Activated T-helper 17 cell treated with anti-CD3 and anti-CD28 coated beads, Interleukin-2, amount 50 U/mL, for 72 hours (primary cell): ENCODE results near the gene INTS1. TPM values are rescaled to one million over a fixed set of nuclear protein-coding genes. Genes with fewer than 3 reads are reported as not detected.

Source experiments
- ATAC-seq: fragments of 150-1000 bp; cut with Tn5 transposase; replicated peaks from 2 replicates; pipeline ENCODE4 v1.10.0; 2021; ENCODE audit warnings: mild to moderate bottlenecking, moderate library complexity
- H3K27ac Mint-ChIP-seq: one replicate; pipeline ENCODE4 v1.8.0; 2022; ENCODE audit warnings: mixed read lengths
- H3K27me3 Mint-ChIP-seq: one replicate; pipeline ENCODE4 v1.8.0; 2022; ENCODE audit warnings: mixed read lengths
- H3K36me3 Mint-ChIP-seq: one replicate; pipeline ENCODE4 v1.8.0; 2022; ENCODE audit warnings: low read depth, mild to moderate bottlenecking, mixed read lengths
- H3K4me1 Mint-ChIP-seq: one replicate; pipeline ENCODE4 v1.8.0; 2022; ENCODE audit warnings: mixed read lengths
- H3K4me3 Mint-ChIP-seq: one replicate; pipeline ENCODE4 v1.8.0; 2022; ENCODE audit warnings: mild to moderate bottlenecking, mixed read lengths
- H3K9me3 Mint-ChIP-seq: one replicate; pipeline ENCODE4 v1.8.0; 2022; ENCODE audit warnings: mixed read lengths
- total RNA-seq, 2 donors: library from RNA; stranded (reverse); gene quantifications; one replicate each; pipeline ENCODE4 v1.2.3, GENCODE V29; 2022

INTS1 gene
- total RNA-seq, 2 donors from 2014 or later = 116 to 147 TPM

DNA sequence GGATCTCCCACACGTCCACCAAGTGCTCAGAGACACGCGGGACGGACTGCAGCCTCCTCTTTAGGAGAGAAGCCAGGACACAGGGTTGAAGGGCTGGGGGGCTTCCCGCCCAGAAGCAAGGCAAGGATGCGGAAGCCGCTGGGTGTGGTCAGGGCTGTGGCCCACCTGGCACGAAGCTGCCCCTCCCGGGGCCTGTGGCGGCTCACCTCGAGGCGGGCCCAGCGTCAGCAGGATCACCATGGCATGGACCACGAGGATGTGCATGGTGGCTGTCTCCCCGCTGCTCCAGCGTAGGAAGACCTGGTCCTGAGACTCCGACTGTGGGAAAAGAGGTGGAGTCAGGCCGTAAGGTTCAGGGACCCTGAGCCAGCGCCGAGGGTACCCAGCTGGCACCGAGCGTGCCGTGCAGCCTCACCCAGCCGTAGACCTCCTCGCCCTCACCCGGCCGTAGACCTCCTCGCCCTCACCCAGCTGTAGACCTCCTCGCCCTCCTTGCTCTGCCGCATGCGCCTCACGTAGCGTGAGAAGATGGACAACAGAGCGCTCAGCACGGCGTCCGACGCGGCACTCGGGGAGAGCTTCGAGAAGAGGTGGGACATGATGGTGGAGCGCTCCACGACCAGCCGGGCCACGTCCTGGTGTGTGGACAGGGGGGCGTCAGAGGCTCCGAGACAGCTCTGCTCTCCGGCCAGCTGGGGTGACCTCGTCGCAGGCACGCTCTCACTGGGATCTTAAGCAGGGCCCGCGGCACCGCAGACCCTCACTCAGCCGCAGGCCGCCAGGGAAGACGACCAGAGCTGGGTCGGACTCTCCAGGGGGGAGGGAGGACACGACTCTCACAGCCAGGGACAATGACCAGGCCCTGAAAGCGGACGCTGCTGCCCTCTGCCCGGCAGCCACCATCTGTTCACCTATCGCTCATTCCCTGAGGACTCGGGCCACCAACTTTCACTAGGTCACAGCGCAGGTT lies 20.4 kb downstream of the INTS1 start:
- no peaks in the 10 kb centered on the region for H3K27me3 Mint-ChIP-seq
- ATAC-seq = no peak
- H3K4me1 Mint-ChIP-seq = peaks cover 4% of the 10 kb centered on the region
- H3K9me3 Mint-ChIP-seq = no peaks in the 10 kb centered on the region
- H3K36me3 Mint-ChIP-seq = peaks cover 41% of the 10 kb centered on the region
- H3K27ac Mint-ChIP-seq = no peak overlapping the region
- H3K4me3 Mint-ChIP-seq = no peak overlapping the region

GRCh38 chr7:1483079-1483478 lies 21.1 kb downstream of the INTS1 start:
- H3K4me1 Mint-ChIP-seq = no peaks in the 10 kb centered on the region
- H3K36me3 Mint-ChIP-seq = peaks cover 34% of the 10 kb centered on the region
- H3K27ac Mint-ChIP-seq = no peak overlapping the region

DNA sequence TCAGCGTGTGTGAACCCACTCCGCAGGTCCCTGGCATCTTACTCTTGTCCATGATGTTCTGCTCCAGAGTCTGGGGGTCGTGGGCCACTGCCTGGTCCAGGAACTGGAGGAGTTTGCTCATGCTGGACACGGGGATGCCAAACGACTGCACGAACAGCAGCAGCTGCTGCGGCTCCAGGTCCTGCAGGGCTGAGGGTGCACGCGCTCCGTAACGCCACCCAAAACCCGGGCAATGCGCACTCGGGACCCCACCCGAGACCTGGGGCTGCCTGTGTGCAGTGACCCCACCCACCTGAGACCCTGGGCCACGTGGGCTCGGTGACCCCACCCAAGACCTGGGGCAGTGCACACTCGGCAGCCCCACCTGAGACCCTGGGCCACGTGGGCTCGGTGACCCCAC lies 22.9 kb downstream of the INTS1 start:
- H3K27ac Mint-ChIP-seq = no peak overlapping the region
- H3K36me3 Mint-ChIP-seq = peaks cover 30% of the 10 kb centered on the region
- no peak overlapping the region for H3K4me3 Mint-ChIP-seq
- H3K9me3 Mint-ChIP-seq = no peaks in the 10 kb centered on the region
- no peaks in the 10 kb centered on the region for H3K27me3 Mint-ChIP-seq
- no peak for ATAC-seq
- H3K4me1 Mint-ChIP-seq = no peaks in the 10 kb centered on the region

More at GRCh38 chr7:1483079-1483478, 21.1 kb downstream of the INTS1 start:
- Mint-ChIP-seq H3K4me3 (no peak overlapping the region), H3K27me3 (no peaks in the 10 kb centered on the region), H3K9me3 (no peaks in the 10 kb centered on the region)
- ATAC-seq = no peak

GRCh38 chr7:1480670-1481069 lies 23.5 kb downstream of the INTS1 start:
- Mint-ChIP-seq H3K36me3 (peaks cover 24% of the 10 kb centered on the region), H3K4me3 (no peak overlapping the region), H3K4me1 (no peaks in the 10 kb centered on the region), H3K9me3 (no peaks in the 10 kb centered on the region), H3K27ac (no peak overlapping the region), H3K27me3 (no peaks in the 10 kb centered on the region)
- no peak for ATAC-seq

GRCh38 chr7:1479287-1479686 lies 24.9 kb downstream of the INTS1 start:
- H3K9me3 Mint-ChIP-seq = no peaks in the 10 kb centered on the region
- no peaks in the 10 kb centered on the region for H3K4me1 Mint-ChIP-seq
- no peak for ATAC-seq
- H3K4me3 Mint-ChIP-seq = no peak overlapping the region
- no peaks in the 10 kb centered on the region for H3K27me3 Mint-ChIP-seq
- no peak overlapping the region for H3K27ac Mint-ChIP-seq
- H3K36me3 Mint-ChIP-seq = peaks cover 22% of the 10 kb centered on the region

DNA sequence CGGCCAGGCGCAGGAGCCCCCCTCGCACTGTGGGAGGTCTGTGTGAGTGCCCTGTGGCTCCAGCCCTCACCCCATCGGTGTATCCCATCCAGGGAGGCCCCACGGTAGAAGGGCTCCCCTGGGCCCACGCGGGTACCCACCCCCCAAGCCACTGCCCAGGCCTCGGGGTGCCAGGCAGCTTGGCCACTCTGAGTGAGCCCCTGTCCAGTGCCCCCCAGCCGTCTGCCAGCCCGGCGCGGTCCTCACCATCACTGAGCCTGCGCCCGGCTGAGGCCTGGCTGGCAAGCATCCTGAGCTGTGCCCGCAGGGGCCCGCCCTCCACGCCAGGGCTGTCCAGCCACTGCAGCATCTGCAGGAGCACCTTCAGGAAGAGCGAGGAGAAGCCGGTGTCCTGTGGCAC lies 25.7 kb downstream of the INTS1 start:
- Mint-ChIP-seq H3K36me3 (peaks cover 15% of the 10 kb centered on the region), H3K27me3 (no peaks in the 10 kb centered on the region), H3K9me3 (no peaks in the 10 kb centered on the region), H3K4me1 (no peaks in the 10 kb centered on the region), H3K27ac (no peak overlapping the region), H3K4me3 (no peak overlapping the region)
- no peak for ATAC-seq

DNA sequence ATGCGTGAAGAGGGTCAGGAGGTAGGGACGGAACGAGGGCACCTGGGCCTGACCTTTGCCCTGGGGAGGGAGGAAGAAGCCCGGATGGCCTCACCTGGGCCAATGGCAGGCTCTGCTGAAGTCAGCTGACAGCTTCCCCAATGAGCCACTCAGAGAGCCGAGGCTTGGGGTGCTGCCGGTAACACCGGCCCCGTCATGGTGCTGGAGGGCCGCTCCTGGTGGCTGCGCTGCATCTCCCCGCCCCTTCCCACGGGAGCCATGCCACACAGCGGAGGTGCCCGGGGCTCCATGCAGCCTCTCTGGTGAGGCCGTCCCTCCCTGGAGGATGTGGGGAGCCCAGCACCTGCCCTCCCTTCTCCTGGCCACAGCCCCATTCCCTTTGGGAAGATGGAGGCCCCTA lies 27.3 kb downstream of the INTS1 start:
- Mint-ChIP-seq H3K27me3 (no peaks in the 10 kb centered on the region), H3K27ac (no peak overlapping the region), H3K36me3 (peaks cover 7% of the 10 kb centered on the region), H3K4me1 (no peaks in the 10 kb centered on the region), H3K4me3 (no peak overlapping the region), H3K9me3 (no peaks in the 10 kb centered on the region)
- no peak for ATAC-seq

DNA sequence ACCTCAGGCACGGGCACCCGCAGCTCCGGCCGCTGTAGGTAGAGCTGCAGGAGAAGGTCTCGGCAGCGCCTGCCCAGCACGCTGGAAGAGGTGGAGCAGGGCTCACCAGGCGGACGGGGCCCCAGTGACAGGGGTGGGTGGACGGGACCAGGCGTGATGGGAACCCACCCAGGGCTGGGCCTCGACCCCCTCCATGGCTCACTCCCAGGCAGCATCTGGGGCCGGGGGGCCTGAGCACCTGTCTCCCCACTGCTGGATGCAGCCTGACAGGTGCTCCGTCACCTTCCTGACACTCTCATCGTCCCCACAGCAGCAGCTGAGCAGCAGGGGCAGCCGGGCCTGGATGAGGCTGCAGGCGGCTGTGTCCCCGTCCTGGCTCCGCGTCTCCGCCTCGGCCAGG lies 28.2 kb downstream of the INTS1 start:
- no peak overlapping the region for H3K27ac Mint-ChIP-seq
- no peaks in the 10 kb centered on the region for H3K4me1 Mint-ChIP-seq
- no peaks in the 10 kb centered on the region for H3K9me3 Mint-ChIP-seq
- H3K36me3 Mint-ChIP-seq = peaks cover 6% of the 10 kb centered on the region
- no peak overlapping the region for H3K4me3 Mint-ChIP-seq
- ATAC-seq = no peak
- no peaks in the 10 kb centered on the region for H3K27me3 Mint-ChIP-seq

DNA sequence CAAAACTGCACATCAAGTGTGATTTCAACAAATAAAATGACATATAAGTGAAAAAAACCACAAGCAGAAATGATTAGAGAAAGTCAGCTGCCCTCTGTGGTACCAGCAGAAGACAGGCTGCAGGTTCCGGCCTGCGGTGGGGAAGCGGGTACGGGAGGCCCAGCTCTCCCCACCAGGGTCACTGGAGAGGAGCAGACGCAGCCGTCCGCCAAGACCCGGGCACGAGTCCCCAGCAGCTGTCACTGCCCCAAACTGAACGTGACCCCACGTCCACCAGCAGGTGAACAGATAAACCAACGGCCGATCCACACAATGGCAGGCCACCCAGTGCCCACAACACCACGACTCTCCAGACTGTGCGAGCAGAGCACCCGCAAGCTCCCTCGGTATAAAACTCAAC lies 28.8 kb downstream of the INTS1 start:
- no peaks in the 10 kb centered on the region for H3K4me1 Mint-ChIP-seq
- H3K36me3 Mint-ChIP-seq = peaks cover 6% of the 10 kb centered on the region
- H3K27ac Mint-ChIP-seq = no peak overlapping the region
- no peak for ATAC-seq
- H3K27me3 Mint-ChIP-seq = no peaks in the 10 kb centered on the region
- H3K9me3 Mint-ChIP-seq = no peaks in the 10 kb centered on the region
- no peak overlapping the region for H3K4me3 Mint-ChIP-seq

DNA sequence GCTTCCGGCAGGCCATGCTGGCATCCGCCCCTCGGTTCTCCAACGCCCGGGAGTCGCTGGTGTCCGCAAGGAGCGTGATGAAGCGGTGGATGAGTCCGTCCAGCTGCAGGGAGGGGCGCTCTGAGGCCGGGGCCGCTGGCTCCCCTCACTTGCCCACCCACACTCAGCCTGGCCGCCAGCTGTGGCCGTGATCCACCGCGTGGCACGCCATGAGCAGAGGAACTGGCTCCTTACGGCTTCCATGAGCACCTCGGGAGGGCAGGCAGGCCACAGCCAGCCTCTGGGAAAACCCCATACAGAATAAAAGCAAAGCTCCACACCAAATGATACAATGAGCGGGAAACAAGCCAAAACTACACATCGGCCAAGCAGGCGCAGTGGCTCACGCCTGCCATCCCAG lies 29.5 kb downstream of the INTS1 start:
- ATAC-seq = no peak
- H3K9me3 Mint-ChIP-seq = no peaks in the 10 kb centered on the region
- no peaks in the 10 kb centered on the region for H3K27me3 Mint-ChIP-seq
- no peak overlapping the region for H3K4me3 Mint-ChIP-seq
- H3K27ac Mint-ChIP-seq = no peak overlapping the region
- H3K36me3 Mint-ChIP-seq = peaks cover 6% of the 10 kb centered on the region
- H3K4me1 Mint-ChIP-seq = no peaks in the 10 kb centered on the region

DNA sequence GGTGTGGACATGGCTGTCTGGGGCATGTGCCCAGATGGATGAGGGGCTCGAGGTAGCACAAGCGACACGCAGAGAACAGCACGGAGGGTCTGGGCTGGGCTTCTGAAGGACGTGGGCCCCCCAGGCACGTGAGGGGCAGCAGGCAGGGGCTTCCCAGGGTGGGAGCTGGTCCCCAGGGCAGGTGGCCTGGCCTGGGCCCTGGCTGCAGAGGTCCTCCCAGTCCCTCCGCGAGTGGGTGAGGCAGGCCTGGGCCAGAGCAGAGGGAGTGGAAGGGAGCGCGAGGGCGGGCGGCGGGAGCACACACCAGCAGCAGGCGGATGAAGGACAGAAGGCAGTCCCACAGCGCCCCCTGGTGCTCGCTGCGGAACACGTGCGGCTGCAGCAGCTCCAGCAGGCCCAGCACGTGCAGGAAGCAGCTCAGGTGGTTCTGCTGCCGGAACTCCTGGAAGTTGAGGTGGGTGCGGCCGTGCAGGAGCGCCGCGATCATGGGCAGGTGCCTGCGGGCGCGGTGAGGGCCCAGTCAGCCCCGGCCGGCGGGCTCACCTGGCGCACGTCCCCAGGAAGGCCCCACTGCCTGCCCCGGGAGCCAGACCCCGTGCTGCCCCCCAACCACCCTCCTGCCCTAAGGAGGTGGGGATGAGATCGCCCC lies 30.2 kb downstream of the INTS1 start:
- peak; percentile 81 for ATAC-seq
- Mint-ChIP-seq H3K4me3 (no peak overlapping the region), H3K9me3 (no peaks in the 10 kb centered on the region), H3K4me1 (no peaks in the 10 kb centered on the region), H3K27me3 (no peaks in the 10 kb centered on the region), H3K36me3 (peaks cover 6% of the 10 kb centered on the region), H3K27ac (no peak overlapping the region)

- Mint-ChIP-seq H3K27me3 (no peaks in the 10 kb centered on the region), H3K9me3 (no peaks in the 10 kb centered on the region), H3K4me1 (no peaks in the 10 kb centered on the region), H3K27ac (no peak overlapping the region), H3K36me3 (peaks cover 6% of the 10 kb centered on the region), H3K4me3 (no peak overlapping the region)
- ATAC-seq = no peak
Observed at GRCh38 chr7:1470901-1471300, 33.3 kb downstream of the INTS1 start.

GRCh38 chr7:1468643-1469298 lies 35.4 kb downstream of the INTS1 start:
- no peak for ATAC-seq
- H3K4me1 Mint-ChIP-seq = no peaks in the 10 kb centered on the region
- no peaks in the 10 kb centered on the region for H3K36me3 Mint-ChIP-seq
- no peak overlapping the region for H3K27ac Mint-ChIP-seq
- no peaks in the 10 kb centered on the region for H3K27me3 Mint-ChIP-seq
- H3K4me3 Mint-ChIP-seq = no peak overlapping the region
- no peaks in the 10 kb centered on the region for H3K9me3 Mint-ChIP-seq

DNA sequence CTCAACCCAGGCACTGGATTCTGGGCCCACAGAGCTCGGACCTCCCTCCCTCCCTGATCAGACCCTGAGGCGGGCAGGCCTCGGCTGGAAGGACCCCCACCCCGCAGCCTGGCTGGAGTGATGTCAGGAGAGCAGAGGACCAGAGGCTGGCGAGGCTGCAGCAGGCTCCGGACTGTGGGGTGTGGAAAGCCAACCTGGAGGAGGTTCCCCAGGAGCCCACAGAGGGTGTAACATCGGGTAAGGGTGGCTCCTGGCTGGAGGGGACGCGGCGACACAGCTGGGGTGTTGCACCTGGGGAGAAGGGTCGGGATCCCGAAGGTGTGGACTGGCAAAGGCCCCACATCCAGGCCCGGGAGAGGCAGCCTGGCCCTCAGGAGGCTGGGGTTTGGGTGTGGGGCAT lies 36.0 kb downstream of the INTS1 start:
- H3K4me1 Mint-ChIP-seq = no peaks in the 10 kb centered on the region
- H3K4me3 Mint-ChIP-seq = no peak overlapping the region
- H3K9me3 Mint-ChIP-seq = no peaks in the 10 kb centered on the region
- ATAC-seq = no peak
- H3K36me3 Mint-ChIP-seq = no peaks in the 10 kb centered on the region
- no peaks in the 10 kb centered on the region for H3K27me3 Mint-ChIP-seq
- no peak overlapping the region for H3K27ac Mint-ChIP-seq
